Colon (tissue), 2 donors: ENCODE data around the gene ESD.
"Not testable (repeated sequence)": the region's sequence is repeated elsewhere in the genome, so short reads cannot be mapped to it uniquely, and the experiment has no call there.

Experiments used
- FAIRE-seq: peaks from 2 replicates; lab custom pipeline; 2012; peaks lifted over from hg19 to GRCh38; lab: Jason Lieb, UNC
- donor health status: control.
- donor health status: control.

ESD gene

GRCh38 chr13:46795321-46795720 is 1.6 kb downstream of the ESD start:
- FAIRE-seq: no peak

DNA sequence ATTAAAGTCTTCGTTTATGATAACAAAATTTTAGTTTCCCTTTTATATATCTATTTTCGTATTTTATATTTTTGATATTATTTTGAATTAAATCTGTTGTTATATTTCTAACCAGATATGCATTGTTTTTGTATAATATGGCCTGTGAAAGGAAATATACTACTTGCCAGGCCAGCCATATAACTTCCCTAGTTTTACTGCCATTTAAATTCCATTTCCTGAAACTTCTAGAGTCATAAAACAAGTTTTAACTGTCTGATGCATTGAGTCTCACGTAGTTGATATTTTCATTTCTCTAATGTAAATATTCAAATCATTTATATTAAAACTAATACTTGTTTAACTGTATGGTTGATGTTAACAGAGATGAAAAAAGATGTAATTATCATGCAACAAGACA is 13.5 kb downstream of the ESD start:
- peak; percentile 41 for FAIRE-seq

- no peak for FAIRE-seq
Measured at GRCh38 chr13:46782691-46783090, 14.3 kb downstream of the ESD start.

DNA sequence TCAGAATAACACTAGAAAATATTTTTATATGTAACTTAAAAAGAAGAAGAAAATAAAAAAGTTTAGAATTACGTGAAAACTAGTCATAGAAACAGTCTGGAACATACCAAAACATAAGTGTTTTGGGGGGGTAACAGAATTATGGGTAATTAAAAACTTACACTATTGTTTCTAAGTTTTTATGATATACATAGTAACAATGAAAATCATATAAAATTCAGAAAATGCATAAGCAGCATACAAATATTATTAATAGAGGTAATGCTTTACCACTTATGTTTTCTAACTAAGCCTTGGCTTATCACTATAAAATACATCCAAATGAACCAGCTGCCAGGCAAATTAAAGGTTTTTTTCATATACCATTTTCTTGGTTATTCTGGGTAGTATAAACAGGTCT is 14.9 kb downstream of the ESD start:
- peak; percentile 21 for FAIRE-seq

DNA sequence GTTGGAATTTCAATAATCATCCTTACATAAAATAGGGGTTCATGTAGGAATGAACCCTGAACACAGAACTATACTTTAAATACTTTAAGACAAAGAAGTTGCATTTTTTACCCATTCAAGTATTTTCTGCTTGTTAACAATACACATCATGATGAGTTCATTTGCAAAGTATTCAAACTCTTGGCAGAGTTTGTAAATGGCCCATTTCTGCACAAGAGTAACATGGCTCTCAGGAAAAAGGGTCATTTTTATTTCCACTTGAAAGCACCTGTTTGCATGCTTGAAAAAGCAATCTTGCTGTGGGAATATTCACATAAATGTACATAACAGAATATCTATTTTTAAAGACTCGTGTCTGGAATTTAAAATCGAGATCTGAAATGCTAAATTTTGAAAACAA is 18.1 kb downstream of the ESD start:
- FAIRE-seq: peak; percentile 51

DNA sequence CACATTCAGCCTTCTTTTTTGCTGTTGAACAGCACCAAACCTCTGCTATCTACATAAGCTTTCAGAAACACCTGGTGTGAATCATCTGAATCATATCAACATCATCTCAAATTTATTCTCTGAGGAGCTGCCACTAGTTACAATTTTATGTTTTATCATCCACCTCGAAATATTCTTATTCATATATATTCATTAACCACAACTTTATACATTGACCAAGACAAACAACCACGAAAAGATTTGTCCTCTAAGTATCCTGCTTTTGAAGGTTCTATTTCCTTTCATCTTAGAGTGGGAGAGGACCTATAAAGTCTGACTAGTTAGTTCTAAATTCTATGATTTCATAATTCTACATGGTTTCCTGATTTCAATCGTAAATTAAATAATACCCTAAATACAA is 18.9 kb downstream of the ESD start:
- FAIRE-seq: no peak

DNA sequence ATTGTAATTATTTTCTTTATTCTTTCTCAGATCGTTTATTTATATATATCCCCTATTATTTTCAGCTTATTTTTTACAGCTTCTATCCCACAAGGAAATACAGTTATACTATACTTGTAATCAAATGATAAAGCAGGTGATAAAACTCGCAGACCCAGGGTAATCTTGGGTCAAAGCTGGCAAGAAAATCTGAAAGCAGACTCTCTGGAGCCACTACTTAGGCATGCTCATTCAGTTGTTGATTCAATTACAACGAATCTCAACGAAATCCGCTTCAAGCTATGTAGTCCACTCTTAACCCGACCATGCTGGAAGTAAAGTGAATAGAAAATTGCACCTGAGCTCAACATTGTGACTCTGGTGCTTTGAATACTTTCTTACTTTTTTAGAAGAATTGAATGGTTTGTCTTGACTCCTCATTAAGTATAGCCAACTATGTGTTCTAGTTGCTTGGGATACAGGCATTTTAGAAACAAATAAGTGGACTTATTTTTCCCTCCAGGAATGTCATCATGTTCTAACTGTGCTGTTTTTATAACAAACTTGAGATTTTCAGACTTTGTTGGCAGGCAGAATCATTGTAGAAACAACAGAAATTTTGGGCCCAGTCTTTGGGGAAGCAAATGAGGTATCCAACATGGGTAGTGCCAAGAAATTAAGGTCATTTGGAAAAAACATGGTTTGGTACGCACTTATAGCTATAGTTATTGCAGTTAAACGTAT is 21.4 kb downstream of the ESD start:
- FAIRE-seq: no peak

GRCh38 chr13:46773541-46773940 is 23.4 kb downstream of the ESD start:
- FAIRE-seq: no peak

- no peak for FAIRE-seq
Measured at GRCh38 chr13:46771693-46772092, 25.3 kb downstream of the ESD start.

- not testable (repeated sequence) for FAIRE-seq
Measured at GRCh38 chr13:46769925-46770324, 27.0 kb downstream of the ESD start.

DNA sequence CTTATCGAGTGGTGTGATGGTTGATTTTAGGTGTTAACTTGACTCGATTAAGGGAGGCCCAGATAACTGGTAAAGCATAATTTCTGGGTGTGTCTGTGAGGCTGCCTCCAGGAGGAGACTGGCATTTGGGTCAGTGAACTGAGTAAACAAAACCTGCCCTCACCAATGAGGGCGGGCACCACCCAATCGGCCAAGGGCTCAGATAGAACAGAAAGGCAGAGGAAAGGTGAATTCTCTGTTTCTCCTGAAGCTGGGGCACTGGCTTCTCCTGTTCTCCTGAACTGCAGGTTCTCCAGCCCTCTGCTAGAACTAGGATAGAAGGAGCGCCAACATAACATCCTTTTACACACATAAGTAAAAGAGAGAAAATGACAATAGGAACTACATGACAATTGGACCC is 35.1 kb downstream of the ESD start:
- no peak for FAIRE-seq

DNA sequence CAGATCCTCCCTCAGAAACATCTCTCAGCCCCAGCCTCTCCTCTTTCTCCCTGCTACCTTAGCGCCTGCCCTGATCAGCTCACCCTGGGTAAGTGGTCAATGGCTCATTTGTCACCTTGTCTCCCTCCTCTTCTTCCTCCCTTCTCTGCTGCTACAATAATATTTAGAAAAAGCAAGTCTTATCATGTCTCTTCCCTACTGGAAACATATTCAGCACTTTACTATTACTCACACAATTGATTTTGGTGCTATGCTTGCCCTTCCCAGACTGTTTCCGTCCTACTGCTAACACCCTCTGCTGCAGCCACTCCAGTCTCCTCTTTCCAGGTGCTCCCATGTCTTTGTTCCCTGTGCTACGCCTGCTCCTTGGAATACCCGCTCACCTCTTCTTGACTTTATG is 35.8 kb downstream of the ESD start:
- FAIRE-seq: no peak

GRCh38 chr13:46759846-46760245 is 37.1 kb downstream of the ESD start:
- FAIRE-seq: no peak

GRCh38 chr13:46757640-46758039 is 39.3 kb downstream of the ESD start:
- FAIRE-seq: no peak

DNA sequence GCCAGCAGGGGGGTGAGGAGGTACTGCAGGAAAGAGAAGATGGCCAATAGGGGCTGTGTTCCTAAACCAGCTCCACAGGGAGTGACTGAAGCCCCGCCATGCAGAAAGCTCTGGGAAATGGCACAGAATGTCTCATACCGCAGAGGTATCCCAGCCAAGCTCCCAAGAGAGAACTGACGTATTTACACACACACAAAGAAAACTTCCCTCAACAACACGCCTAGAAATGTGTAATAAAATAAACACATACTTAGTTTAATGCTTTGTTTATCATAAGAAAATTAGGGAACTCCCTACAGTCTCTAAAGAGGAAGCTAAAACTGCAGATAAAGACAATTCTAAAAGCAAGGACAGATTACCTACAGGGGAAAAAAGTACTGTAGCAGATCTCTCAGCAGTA is 40.0 kb downstream of the ESD start:
- FAIRE-seq: no peak

GRCh38 chr13:46755508-46755907 is 41.5 kb downstream of the ESD start:
- FAIRE-seq: not testable (repeated sequence)

DNA sequence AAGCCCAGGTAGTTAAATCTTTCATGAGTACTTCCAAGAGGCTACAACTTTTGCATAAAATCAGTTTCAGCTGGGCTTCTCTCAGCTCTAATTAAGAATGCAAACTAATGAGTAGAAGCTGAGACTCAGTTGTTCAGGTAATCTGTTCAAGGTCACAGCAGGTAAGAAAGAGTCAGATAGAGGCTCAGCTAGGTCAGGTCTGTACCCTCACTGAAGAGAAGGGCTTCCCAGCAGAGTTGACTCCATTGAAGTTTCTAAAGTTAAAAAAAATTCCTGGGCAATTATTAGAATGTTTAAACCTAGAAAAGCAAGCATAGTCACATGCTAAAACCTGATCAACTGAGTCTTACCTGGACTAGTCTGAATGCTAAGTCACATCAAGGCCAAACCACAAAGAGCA is 42.1 kb downstream of the ESD start:
- no peak for FAIRE-seq

GRCh38 chr13:46753917-46754316 is 43.0 kb downstream of the ESD start:
- FAIRE-seq: no peak

DNA sequence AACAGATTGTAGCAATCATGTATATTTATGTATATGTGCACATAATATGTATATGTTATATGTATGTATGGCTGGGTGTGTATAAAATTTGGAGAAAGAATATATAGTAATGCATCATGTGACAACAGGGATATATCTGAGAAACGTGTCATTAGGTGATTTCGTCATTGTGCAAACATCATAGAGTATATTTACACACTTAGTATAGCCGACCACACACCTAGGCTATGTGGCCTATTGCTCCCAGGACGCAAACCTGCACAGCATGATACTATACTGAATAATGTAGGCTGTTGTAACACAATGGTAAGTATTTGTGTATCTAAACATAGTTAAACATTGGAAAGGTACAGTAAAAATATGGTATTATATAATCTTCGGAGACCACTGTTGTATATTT is 43.8 kb downstream of the ESD start:
- FAIRE-seq: no peak

GRCh38 chr13:46751811-46752635 is 44.9 kb downstream of the ESD start:
- no peak for FAIRE-seq

GRCh38 chr13:46749951-46750350 is 47.0 kb downstream of the ESD start:
- no peak for FAIRE-seq

DNA sequence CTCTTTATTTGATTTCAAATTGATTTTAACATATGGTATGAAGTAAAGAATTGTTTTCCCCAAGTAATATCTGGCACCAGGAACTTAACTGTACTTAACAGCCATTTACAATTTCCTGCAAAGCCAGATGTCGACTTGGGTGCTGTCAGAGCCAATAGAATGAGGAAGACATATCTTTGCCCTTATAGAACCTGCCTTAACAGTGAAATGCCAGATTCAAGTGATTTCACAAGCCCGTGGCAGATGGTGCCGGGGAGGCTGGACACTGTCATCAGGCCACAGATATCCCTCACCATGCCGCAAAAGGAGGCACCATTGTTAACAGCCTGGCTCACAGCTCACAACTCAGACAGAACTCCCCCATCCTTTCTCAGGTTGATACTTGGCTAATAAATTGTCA is 48.7 kb downstream of the ESD start:
- no peak for FAIRE-seq

GRCh38 chr13:46747031-46747820 is 49.7 kb downstream of the ESD start:
- FAIRE-seq: no peak
